Esophagus muscularis mucosa (tissue), 3 donors: ENCODE results near the gene GRAMD4.
"Not testable (repeated sequence)": the region's sequence is repeated elsewhere in the genome, so short reads cannot be mapped to it uniquely, and the experiment has no call there.

ENCODE experiments used
- CTCF ChIP-seq, 3 experiments: fragments of 200-600 bp in 2 of 3; fragments of 450-650 bp in 1 of 3; sonication (generic) in 2 of 3; IDR thresholded peaks; one replicate each; pipeline ENCODE4 v1.5.1; 2017 to 2019; ENCODE audit warnings: antibody characterized with exemption in 3 of 3, mild to moderate bottlenecking in 2 of 3, moderate library complexity in 1 of 3
- POLR2A ChIP-seq: fragments of 450-650 bp; IDR thresholded peaks from one replicate; pipeline ENCODE4 v1.6.1; 2017; ENCODE audit warnings: antibody characterized with exemption, moderate library complexity, mild to moderate bottlenecking, low read depth

- TF ChIP-seq CTCF (IDR thresholded peaks at IDR 0.05); POLR2A: not testable (repeated sequence)
These were observed 14.9 kb downstream of the GRAMD4 start for GRCh38 chr22:46634973-46635685.
